Osteocyte (in vitro differentiated cells): ENCODE measurements around the gene NDFIP2. TPM values are rescaled to one million over a fixed set of nuclear protein-coding genes. Genes with fewer than 3 reads are reported as not detected.

Source experiments
- DNase-seq: peaks from one replicate; pipeline ENCODE4 v3.0.0; 2021; ENCODE audit warnings: mixed read lengths; ENCODE audit not compliant: unreplicated experiment; ENCODE audit errors: extremely low spot score
- H3K27ac Mint-ChIP-seq: one replicate; pipeline ENCODE4 v1.8.0; 2021; ENCODE audit warnings: mild to moderate bottlenecking, mixed read lengths; ENCODE audit not compliant: unreplicated experiment
- H3K27me3 Mint-ChIP-seq: one replicate; pipeline ENCODE4 v1.8.0; 2021; ENCODE audit warnings: mixed read lengths; ENCODE audit not compliant: unreplicated experiment
- H3K36me3 Mint-ChIP-seq: one replicate; pipeline ENCODE4 v1.8.0; 2021; ENCODE audit warnings: mixed read lengths; ENCODE audit not compliant: unreplicated experiment
- H3K4me1 Mint-ChIP-seq: one replicate; pipeline ENCODE4 v1.8.0; 2021; ENCODE audit warnings: mixed read lengths; ENCODE audit not compliant: unreplicated experiment
- H3K4me3 Mint-ChIP-seq: one replicate; pipeline ENCODE4 v1.8.0; 2021; ENCODE audit warnings: mild to moderate bottlenecking, moderate library complexity, mixed read lengths; ENCODE audit not compliant: unreplicated experiment
- H3K9me3 Mint-ChIP-seq: one replicate; pipeline ENCODE4 v1.8.0; 2021; ENCODE audit warnings: mixed read lengths; ENCODE audit not compliant: unreplicated experiment
- total RNA-seq: library from RNA; stranded (reverse); gene quantifications from 2 replicates; pipeline ENCODE4 v1.2.1, GENCODE V29; 2021
- TF ChIP-seq, protein P1 (sequence below): fragments of 200-600 bp; sonication (generic); IDR thresholded peaks from 2 replicates; pipeline ENCODE4 v1.5.0; 2021; ENCODE audit warnings: antibody characterized with exemption, mild to moderate bottlenecking, moderate library complexity

The NDFIP2 gene
- total RNA-seq, 1 donor from 2014 or later = 30.6 TPM

DNA sequence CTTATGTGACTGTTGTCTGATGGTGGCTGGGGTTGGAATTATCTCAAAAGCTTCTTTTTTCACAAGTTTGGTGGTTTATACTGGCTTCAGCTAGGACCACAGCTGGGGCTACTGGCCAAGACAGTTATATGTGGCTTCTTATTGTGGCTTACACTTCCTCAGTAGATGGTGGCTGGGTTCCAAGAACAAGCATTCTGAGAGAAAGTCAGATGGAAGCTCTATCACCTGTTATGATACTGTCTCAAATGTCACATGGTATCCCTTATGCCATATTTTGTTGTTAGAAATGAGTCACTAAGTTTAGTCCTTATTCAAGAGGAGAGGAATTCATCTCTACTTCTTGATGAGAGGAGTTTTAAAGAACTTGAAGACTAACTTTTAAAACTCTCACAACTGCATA is 41.6 kb downstream of the NDFIP2 start:
- Mint-ChIP-seq H3K27me3 (no peaks in the 10 kb centered on the region), H3K9me3 (no peaks in the 10 kb centered on the region), H3K36me3 (peaks cover 8% of the 10 kb centered on the region), H3K27ac (no peak overlapping the region), H3K4me1 (no peaks in the 10 kb centered on the region), H3K4me3 (no peak overlapping the region)
- no peak for DNase-seq
- TF ChIP-seq, protein P1, sequence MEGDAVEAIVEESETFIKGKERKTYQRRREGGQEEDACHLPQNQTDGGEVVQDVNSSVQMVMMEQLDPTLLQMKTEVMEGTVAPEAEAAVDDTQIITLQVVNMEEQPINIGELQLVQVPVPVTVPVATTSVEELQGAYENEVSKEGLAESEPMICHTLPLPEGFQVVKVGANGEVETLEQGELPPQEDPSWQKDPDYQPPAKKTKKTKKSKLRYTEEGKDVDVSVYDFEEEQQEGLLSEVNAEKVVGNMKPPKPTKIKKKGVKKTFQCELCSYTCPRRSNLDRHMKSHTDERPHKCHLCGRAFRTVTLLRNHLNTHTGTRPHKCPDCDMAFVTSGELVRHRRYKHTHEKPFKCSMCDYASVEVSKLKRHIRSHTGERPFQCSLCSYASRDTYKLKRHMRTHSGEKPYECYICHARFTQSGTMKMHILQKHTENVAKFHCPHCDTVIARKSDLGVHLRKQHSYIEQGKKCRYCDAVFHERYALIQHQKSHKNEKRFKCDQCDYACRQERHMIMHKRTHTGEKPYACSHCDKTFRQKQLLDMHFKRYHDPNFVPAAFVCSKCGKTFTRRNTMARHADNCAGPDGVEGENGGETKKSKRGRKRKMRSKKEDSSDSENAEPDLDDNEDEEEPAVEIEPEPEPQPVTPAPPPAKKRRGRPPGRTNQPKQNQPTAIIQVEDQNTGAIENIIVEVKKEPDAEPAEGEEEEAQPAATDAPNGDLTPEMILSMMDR = no peak

DNA sequence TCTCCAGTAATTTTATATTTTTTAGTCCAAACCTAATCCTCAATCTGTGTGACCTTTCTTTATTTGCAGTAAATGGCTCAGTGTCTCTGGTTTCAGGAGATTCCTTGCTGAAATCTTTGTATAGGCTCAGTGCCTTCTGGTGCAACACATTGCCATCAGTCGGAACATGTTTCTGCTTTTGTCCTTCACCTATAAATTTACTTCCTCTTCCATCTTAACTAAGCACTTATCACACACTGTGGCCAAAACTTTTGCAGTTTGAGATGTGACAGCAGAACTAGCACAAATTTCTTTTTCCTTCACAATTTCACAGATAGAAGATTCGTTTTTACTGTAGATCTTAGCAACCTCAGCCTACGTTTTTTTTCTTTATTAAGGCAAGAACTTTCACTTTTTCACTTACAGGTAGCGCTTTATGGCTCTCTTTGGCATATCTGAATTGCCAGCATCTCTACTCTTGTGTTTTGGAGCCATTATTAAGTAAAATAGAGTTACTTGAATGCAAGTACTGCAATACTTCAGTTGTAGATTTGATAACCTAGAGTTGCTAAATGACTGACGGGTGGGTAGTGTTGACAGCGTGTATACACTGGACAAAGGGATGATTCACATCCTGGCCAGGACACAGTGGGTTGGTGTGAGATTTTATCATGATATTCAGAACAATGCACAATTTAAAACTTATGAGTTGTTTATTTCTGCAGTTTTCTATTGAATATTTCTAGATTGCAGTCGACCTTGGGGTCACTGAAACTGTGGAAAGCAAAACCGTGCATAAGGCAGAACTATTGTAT is 44.3 kb downstream of the NDFIP2 start:
- H3K36me3 Mint-ChIP-seq = peaks cover 8% of the 10 kb centered on the region
- no peak for DNase-seq
- no peak overlapping the region for H3K27ac Mint-ChIP-seq
- no peaks in the 10 kb centered on the region for H3K27me3 Mint-ChIP-seq
- H3K4me1 Mint-ChIP-seq = no peaks in the 10 kb centered on the region
- no peak overlapping the region for H3K4me3 Mint-ChIP-seq
- TF ChIP-seq, protein P1 = no peak
- H3K9me3 Mint-ChIP-seq = no peaks in the 10 kb centered on the region

DNA sequence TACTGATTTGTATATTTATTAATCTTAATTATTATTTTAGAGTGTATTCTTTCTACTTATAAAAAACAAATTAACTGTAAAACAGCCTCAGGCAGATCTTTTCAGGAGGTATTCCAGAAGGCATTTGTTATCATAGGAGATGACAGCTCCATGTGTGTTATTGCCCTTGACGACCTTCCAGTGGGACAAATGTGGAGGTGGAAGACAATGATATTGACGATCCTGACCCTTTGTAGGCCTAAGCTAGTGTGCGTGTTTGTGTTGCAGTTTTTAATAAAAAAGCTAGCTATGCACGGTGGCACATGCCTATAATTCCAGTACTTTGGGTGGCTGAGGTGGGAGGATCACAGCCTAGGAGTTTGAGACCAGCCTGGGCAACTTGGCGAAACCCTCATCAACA is 46.7 kb downstream of the NDFIP2 start:
- DNase-seq = no peak
- Mint-ChIP-seq H3K4me3 (no peak overlapping the region), H3K27me3 (no peaks in the 10 kb centered on the region), H3K9me3 (no peaks in the 10 kb centered on the region), H3K4me1 (no peaks in the 10 kb centered on the region), H3K36me3 (peaks cover 8% of the 10 kb centered on the region), H3K27ac (no peak overlapping the region)
- TF ChIP-seq, protein P1 = no peak

DNA sequence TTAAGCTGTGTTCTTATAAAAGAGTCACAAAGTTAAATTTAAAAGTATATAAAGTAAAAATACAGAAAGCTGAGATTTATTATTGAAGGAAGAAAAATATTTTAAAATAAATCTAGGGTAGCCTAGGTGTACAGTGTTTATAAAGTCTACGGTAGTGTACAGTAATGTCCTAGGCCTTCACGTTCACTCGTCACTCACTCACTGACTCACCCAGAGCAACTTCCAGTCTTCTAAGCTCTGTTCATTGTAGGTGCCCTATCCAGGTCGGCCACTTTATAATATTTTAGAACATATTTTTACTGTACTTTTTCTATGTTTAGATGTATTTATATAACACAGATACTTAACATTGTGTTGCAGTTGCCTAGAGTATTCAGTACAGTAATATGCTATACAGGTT is 47.4 kb downstream of the NDFIP2 start:
- TF ChIP-seq, protein P1 = no peak
- DNase-seq = no peak
- Mint-ChIP-seq H3K9me3 (no peaks in the 10 kb centered on the region), H3K4me3 (no peak overlapping the region), H3K4me1 (no peaks in the 10 kb centered on the region), H3K36me3 (peaks cover 4% of the 10 kb centered on the region), H3K27ac (no peak overlapping the region), H3K27me3 (no peaks in the 10 kb centered on the region)

DNA sequence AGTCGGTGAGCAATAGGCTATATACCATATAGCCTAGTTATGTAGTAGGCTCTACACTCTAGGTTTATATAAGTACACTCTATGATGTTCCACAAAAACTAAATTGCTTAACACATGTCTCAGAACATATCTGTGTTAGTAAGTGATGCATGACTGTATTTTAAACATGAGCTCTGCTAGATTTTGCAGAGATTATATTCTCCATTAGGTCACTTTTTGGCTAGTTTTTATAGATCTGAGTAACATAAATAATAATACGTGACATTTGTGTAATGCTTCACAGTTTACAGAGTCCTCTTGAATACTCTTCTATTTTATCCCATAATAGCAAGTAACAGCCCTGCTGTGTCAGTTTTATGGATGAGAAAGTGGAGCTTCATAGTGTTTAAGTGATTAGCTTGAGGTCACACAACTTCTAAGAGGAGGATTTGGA is 47.8 kb downstream of the NDFIP2 start:
- no peak for DNase-seq
- TF ChIP-seq, protein P1 = no peak
- Mint-ChIP-seq H3K36me3 (peaks cover 4% of the 10 kb centered on the region), H3K4me1 (peaks cover under 1% of the 10 kb centered on the region), H3K9me3 (no peaks in the 10 kb centered on the region), H3K27me3 (no peaks in the 10 kb centered on the region), H3K27ac (no peak overlapping the region), H3K4me3 (no peak overlapping the region)
